PC-3 (cell line): ENCODE data around the gene UNC13D. TPM values are rescaled to one million over a fixed set of nuclear protein-coding genes. Genes with fewer than 3 reads are reported as not detected.

Experiments used
- ATAC-seq: fragments of 200-7000 bp; cut with Tn5 transposase; 2 replicates; pipeline ENCODE4 v1.9.1; 2020; ENCODE audit warnings: mild to moderate bottlenecking, moderate library complexity
- BruUV-seq: library from RNA; stranded (reverse); fragments of 400-500 nt; replicated peaks from 2 replicates; lab custom pipeline; 2021; lab: Mats Ljungman, UMichigan
- CTCF ChIA-PET: fragments of 300-600 bp; sonication (Branson Sonifier 250); formaldehyde crosslinking; loops from one replicate; lab custom pipeline; 2022; ENCODE audit warnings: antibody characterized with exemption; lab: Charles Lee
- POLR2A ChIA-PET: fragments of 300-600 bp; sonication (Branson Sonifier 250); formaldehyde crosslinking; loops from one replicate; lab custom pipeline; 2022; ENCODE audit warnings: antibody characterized with exemption; ENCODE audit not compliant: unreplicated experiment; lab: Charles Lee
- DNase-seq: peaks from one replicate; pipeline ENCODE4 v3.0.0-alpha.2; 2015
- H2AFZ ChIP-seq: fragments of 300-600 bp; sonication (generic); 2 replicates; pipeline ENCODE4 v1.6.0; 2016; ENCODE audit warnings: antibody characterized with exemption, low read length
- H3F3A ChIP-seq: fragments of 300-600 bp; sonication (generic); one replicate; pipeline ENCODE4 v1.6.0; 2017; ENCODE audit warnings: antibody characterized with exemption, low read length, control low read depth, mild to moderate bottlenecking; ENCODE audit not compliant: unreplicated experiment
- H3K27ac ChIP-seq: fragments of 300-600 bp; sonication (generic); 2 replicates; pipeline ENCODE4 v1.5.1; 2016; ENCODE audit warnings: mild to moderate bottlenecking, low read length
- H3K27me3 ChIP-seq: fragments of 300-600 bp; sonication (generic); 2 replicates; pipeline ENCODE4 v1.6.1; 2016; ENCODE audit warnings: low read length, mixed read lengths
- H3K36me3 ChIP-seq: fragments of 300-600 bp; sonication (generic); 2 replicates; pipeline ENCODE4 v1.6.1; 2016; ENCODE audit warnings: low read depth, mixed run types, low read length, mixed read lengths
- H3K4me1 ChIP-seq: fragments of 300-600 bp; sonication (generic); 2 replicates; pipeline ENCODE4 v1.5.1; 2016; ENCODE audit warnings: low read length; ENCODE audit not compliant: insufficient read depth
- H3K4me2 ChIP-seq: fragments of 300-600 bp; sonication (generic); 2 replicates; pipeline ENCODE4 v1.6.0; 2016; ENCODE audit warnings: low read length
- H3K4me3 ChIP-seq: fragments of 300-600 bp; sonication (generic); 2 replicates; pipeline ENCODE4 v1.5.1; 2016; ENCODE audit warnings: mild to moderate bottlenecking, low read length, mixed read lengths
- H3K79me2 ChIP-seq: fragments of 300-600 bp; sonication (generic); 2 replicates; pipeline ENCODE4 v1.6.1; 2017; ENCODE audit warnings: low read length, mixed read lengths
- H3K9ac ChIP-seq: fragments of 300-600 bp; sonication (generic); 2 replicates; pipeline ENCODE4 v1.6.0; 2016; ENCODE audit warnings: mild to moderate bottlenecking, low read length
- H3K9me2 ChIP-seq: fragments of 300-600 bp; sonication (generic); replicated peaks from 2 replicates; pipeline ENCODE4 v1.6.1; 2016; ENCODE audit warnings: mixed run types, low read length, mixed read lengths
- H3K9me3 ChIP-seq: fragments of 300-600 bp; sonication (generic); 2 replicates; pipeline ENCODE4 v1.6.1; 2016; ENCODE audit warnings: low read length, mixed read lengths
- H4K20me1 ChIP-seq: fragments of 300-600 bp; sonication (generic); 2 replicates; pipeline ENCODE4 v1.6.1; 2016; ENCODE audit warnings: low read length, mixed read lengths
- CTCF ChIP-seq: fragments of 300-600 bp; sonication (generic); conservative IDR thresholded peaks from 2 replicates; pipeline ENCODE4 v1.5.1; 2017; ENCODE audit warnings: antibody characterized with exemption, low read depth, mild to moderate bottlenecking, low read length
- EZH2 ChIP-seq: fragments of 300-600 bp; sonication (generic); IDR thresholded peaks from one replicate; pipeline ENCODE4 v1.6.1; 2017; ENCODE audit warnings: antibody characterized with exemption, mild to moderate bottlenecking, low read length; ENCODE audit not compliant: unreplicated experiment
- EZH2phosphoT487 ChIP-seq: fragments of 300-600 bp; sonication (generic); IDR thresholded peaks from 2 replicates; pipeline ENCODE4 v1.6.1; 2018; ENCODE audit warnings: mild to moderate bottlenecking, antibody characterized with exemption, low read length, borderline replicate concordance
- intact Hi-C: fragments of 100-400 bp; cut with micrococcal nuclease; formaldehyde crosslinking; loops from 2 replicates; pipeline ENCODE4 v1.9.0; 2023
- total RNA-seq: library from RNA; depleted of rRNA; stranded (reverse); fragments of >200 nt; gene quantifications from 2 replicates; pipeline ENCODE4 v1.2.3, GENCODE V29; 2014

UNC13D gene
- total RNA-seq, 1 experiment from 2014 or later: 43.9 TPM

GRCh38 chr17:75876938-75877751, 32.9 kb upstream of the UNC13D start:
- no peaks in the 10 kb centered on the region for H3K9me3 ChIP-seq
- peak overlapping the region; percentile 85 for H3K4me2 ChIP-seq
- no peaks in the 10 kb centered on the region for H3K27me3 ChIP-seq
- intact Hi-C loops: loop anchor here (1.0 kb wide), 1 partner anchor 22 kb away; the partner anchor contains the start of gene WBP2
- peaks cover 30% of the 10 kb centered on the region for H3K4me1 ChIP-seq
- peak overlapping the region; percentile 87 for H3K9ac ChIP-seq
- ATAC-seq: peak; percentile 42
- ChIA-PET CTCF (interaction anchor here (0.5 to 1.3 kb wide), 6 partner anchors 22 to 970 kb away, joined by 3 to 30 read pairs (median 10); partner anchors contain the start of gene WBP2), POLR2A (interaction anchor here (0.7 to 1.0 kb wide), 2 partner anchors 22 to 1448 kb away, joined by 4 to 9 read pairs; partner anchors contain the start of gene WBP2)
- H3K9me2 ChIP-seq: no peaks in the 10 kb centered on the region
- TF ChIP-seq EZH2 (no peak), EZH2phosphoT487 (no peak), CTCF (no peak)
- H3K27ac ChIP-seq: peak overlapping the region; percentile 92
- peak overlapping the region; percentile 71 for H3K4me3 ChIP-seq
- H3K79me2 ChIP-seq: peaks cover 23% of the 10 kb centered on the region
- peak overlapping the region; percentile 36 for H2AFZ ChIP-seq
- no peaks in the 10 kb centered on the region for H3F3A ChIP-seq
- H3K36me3 ChIP-seq: peaks cover 3% of the 10 kb centered on the region; the same call in 1 of the 2 replicates
- BruUV-seq: TSS peak; percentile 45
- no peaks in the 10 kb centered on the region for H4K20me1 ChIP-seq
- DNase-seq: peak; percentile 95

GRCh38 chr17:75876190-75876937, 32.2 kb upstream of the UNC13D start:
- Histone ChIP-seq H3K4me1 (peaks cover 30% of the 10 kb centered on the region), H3K9ac (peak overlapping the region; percentile 87), H3K9me2 (no peaks in the 10 kb centered on the region), H4K20me1 (no peaks in the 10 kb centered on the region), H3F3A (no peaks in the 10 kb centered on the region), H3K36me3 (peaks cover 3% of the 10 kb centered on the region; the same call in 1 of the 2 replicates), H3K27ac (peak overlapping the region; percentile 92), H3K4me3 (peak overlapping the region; percentile 71), H3K27me3 (no peaks in the 10 kb centered on the region), H3K79me2 (peaks cover 23% of the 10 kb centered on the region), H3K9me3 (no peaks in the 10 kb centered on the region), H2AFZ (peak overlapping the region; percentile 58), H3K4me2 (peak overlapping the region; percentile 85)
- ChIA-PET CTCF (interaction anchor here (0.5 to 1.5 kb wide), 10 partner anchors 20 to 267 kb away, joined by 3 to 30 read pairs (median 5); partner anchors contain the start of genes GALK1, TRIM65 and WBP2), POLR2A (interaction anchor here (1.0 to 1.4 kb wide), 2 partner anchors 21 to 96 kb away, joined by 7 to 15 read pairs; partner anchors contain the start of gene WBP2)
- intact Hi-C loops: no loop called here
- TF ChIP-seq EZH2: no peak
- no peak for TF ChIP-seq EZH2phosphoT487
- peak; percentile 45 for TF ChIP-seq CTCF
- DNase-seq (peak; percentile 96), ATAC-seq (peak; percentile 0; the same call in 1 of the 2 replicates)
- TSS peak; percentile 22 for BruUV-seq
